GM18870 (cell line): ENCODE measurements around the gene MRPL52.
"Not testable (repeated sequence)": the region's sequence is repeated elsewhere in the genome, so short reads cannot be mapped to it uniquely, and the experiment has no call there.

Experiments used
- ATAC-seq: cut with Tn5 transposase; IDR thresholded peaks from one replicate; pipeline ENCODE4 v1.9.1; 2021; ENCODE audit warnings: moderate library complexity; ENCODE audit not compliant: unreplicated experiment

MRPL52 gene

DNA sequence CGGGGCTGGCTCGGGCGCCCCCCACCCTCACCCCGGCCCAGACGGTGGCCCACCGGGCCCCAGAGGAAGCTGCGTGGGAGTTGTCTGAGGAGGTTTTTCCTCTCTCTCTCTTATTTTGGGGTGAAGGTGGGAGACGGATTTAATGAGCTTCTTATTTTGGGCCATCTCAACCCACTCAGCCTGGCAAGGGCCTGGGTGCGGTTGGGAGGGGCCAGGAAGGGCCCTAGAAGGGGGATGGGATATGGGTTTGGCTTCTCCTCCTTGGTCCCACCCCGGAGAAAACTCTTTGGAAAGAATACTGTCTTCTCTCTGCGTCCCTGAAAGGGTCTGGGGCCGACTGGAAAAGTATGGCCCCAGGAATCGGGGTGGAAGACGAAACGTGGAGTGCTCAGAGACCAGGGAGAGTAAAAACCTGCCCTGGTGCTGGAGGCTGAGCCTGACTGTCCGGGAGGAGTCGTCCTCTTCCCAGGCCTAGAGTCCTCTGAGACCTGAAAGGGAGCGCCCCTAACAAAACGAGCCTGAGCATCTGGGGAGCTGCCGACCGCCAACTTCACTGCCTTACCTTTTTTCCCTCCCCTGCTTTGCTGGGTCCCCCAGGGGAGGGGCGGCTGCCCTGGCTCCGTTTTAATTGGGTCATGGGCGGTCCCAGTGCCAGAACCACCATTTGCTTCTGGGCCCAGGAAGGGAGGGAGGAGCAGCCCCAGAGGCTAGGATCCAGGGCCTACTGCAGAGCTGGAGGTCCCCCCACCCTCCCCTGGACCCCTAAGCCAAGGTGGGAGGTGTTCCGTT lies 8.3 kb downstream of the MRPL52 start:
- no peak for ATAC-seq

DNA sequence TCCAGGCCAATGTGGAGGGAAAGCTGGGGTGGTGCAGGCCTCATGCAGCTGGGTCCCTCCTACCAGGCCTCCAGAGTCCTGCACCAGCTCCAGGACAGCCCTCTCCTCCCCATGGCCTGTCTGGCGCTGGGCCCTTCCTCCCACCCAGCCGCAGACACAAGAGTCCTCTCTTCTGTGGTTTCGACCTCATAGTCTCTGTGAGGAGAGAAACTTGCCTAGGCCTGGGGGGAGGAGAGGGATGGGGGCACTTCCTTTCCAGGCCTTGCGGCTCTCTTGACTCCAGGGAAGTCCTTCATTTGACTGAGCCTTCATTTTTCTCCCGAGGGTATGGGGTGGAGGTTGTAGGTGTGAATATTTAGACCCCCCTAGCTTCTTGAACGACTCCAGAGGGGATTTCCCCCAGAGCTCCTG lies 8.9 kb downstream of the MRPL52 start:
- ATAC-seq, result no peak

DNA sequence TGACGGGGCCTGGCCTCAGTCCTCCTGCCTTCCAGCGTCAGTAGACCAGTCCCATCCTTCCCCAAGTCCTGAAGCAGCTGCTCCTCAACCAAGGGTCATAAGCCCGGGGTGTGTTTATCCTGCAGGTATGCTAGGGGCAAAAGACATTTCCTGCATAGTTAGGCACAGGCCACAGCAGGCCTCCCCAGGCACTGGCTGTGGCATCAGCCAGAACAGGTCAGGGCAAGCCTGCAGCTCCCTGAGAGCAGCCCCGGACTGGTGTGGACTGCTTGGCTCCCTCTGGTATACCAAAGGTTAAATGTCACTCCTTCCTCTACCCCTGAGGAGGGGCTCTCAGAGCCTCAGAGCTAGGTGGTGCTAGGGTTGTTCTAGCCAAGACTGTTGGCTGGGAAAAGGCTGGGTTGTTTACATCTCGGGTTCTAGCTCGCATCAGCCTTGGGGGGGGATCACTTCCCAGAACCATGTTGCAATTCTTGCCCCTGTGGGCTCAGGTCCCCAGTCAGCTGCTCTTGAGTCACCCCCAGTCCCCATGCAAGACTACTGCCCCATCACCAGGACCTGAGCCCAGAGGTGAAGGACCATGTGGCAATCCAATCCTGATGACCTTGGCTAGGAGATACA lies 9.6 kb downstream of the MRPL52 start:
- no peak for ATAC-seq

DNA sequence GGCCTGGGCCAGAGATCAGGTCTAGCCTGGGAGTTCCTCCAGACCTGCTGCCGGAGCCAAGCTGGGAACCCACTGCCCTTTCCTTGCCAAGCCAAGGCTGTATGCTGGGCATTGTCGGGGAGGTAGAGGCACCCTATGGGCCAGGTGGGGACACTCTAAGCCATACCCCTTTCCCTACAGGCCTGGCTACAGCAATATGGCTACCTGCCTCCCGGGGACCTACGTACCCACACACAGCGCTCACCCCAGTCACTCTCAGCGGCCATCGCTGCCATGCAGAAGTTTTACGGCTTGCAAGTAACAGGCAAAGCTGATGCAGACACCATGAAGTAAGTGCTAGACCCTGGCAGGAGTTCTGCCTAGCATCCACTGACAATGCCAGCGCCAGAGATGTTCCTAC lies 11.6 kb downstream of the MRPL52 start:
- no peak for ATAC-seq

DNA sequence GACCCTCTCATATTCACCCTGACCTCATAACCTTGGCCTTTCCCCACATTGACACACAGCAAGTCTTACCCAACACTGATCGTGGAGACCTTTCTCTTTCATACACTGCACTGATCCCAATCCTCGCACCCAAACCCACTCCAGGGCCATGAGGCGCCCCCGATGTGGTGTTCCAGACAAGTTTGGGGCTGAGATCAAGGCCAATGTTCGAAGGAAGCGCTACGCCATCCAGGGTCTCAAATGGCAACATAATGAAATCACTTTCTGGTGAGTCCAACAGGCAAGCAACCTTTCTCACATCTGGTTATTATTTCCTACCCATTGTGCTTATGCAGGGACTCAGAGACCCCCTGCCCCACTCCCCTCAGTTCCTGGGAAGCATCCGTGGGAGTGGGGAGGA lies 12.1 kb downstream of the MRPL52 start:
- no peak for ATAC-seq

DNA sequence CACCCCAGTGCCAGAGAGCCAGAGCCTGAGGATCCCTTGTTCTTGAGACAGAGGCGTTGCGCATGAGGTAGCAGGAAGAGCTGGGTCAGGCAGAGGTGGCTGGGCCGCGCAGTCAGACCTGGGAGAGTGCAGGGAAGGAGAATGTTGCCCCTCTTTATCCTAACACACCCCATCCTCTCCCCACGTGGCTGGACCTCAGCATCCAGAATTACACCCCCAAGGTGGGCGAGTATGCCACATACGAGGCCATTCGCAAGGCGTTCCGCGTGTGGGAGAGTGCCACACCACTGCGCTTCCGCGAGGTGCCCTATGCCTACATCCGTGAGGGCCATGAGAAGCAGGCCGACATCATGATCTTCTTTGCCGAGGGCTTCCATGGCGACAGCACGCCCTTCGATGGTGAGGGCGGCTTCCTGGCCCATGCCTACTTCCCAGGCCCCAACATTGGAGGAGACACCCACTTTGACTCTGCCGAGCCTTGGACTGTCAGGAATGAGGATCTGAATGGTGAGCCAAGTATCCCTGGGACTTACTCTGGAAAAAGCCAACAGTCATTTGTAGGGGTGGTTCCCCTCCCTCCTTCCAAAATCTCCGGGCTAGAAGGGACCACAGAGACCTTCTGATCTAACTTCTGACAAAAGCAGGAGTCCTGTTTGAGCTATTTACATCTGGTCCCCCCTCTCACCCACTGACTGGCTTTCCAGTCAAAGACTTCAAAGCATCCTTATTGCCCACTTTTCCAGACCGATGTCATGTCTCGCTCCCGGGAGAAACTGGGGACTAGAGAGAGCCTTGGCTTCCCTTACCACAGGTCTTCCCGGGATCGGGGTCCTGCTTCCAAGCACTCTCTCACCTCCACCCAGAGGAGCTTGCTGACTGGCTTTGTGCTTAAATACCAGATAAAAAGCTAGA lies 12.8 kb downstream of the MRPL52 start:
- no peak for ATAC-seq

DNA sequence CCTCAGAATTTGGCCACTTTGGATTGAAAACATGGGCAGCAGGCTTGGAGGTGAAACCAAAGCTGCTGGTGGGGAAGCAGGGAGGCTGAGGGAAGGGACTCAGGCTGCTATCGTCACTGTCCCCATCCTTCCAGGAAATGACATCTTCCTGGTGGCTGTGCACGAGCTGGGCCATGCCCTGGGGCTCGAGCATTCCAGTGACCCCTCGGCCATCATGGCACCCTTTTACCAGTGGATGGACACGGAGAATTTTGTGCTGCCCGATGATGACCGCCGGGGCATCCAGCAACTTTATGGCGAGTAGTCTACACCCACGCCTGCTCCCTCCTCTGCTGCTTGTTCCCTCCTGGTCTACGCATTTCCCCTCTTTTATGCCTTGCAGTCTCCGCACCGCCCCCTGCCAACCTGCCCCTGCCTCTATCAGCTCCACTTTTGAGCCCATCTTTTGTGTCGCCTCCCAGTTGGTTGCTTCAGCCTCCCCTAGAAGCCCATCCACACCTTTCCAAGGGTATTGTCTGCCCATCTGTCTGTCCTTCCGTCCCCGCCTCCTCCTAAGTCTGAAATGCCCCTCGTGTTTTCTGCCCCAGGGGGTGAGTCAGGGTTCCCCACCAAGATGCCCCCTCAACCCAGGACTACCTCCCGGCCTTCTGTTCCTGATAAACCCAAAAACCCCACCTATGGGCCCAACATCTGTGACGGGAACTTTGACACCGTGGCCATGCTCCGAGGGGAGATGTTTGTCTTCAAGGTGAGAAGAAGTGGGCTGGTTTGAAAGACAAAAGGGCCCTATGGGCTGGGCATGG lies 13.6 kb downstream of the MRPL52 start:
- no peak for ATAC-seq

DNA sequence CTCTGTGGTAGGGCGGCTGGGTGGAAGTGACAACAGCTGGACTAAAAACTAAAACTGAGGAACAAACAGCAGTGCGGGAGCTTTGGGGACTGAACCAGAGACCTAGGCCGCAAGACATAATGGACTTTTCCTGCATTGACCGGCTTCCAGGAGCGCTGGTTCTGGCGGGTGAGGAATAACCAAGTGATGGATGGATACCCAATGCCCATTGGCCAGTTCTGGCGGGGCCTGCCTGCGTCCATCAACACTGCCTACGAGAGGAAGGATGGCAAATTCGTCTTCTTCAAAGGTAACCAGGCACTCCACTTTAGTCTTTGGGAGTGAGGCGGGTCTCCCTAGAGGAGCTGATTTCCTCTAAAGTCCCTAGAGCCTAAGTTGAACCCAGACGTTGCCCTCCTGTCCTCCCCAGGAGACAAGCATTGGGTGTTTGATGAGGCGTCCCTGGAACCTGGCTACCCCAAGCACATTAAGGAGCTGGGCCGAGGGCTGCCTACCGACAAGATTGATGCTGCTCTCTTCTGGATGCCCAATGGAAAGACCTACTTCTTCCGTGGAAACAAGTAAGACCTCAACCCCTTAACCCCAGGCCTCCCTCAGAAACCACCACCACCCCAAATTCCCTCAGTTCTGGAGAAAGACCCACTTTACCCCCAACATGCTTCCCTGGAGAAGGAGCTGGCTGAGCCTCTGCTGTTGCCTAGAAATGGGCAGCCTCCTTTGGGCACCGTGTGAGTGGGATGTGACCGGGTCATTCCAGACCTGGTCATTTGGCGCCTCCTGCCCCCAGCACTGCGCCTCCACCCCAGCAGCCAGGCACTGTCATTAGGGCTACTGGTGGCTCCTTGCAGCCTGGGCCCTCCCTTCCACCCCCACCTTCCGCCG lies 14.8 kb downstream of the MRPL52 start:
- no peak for ATAC-seq

DNA sequence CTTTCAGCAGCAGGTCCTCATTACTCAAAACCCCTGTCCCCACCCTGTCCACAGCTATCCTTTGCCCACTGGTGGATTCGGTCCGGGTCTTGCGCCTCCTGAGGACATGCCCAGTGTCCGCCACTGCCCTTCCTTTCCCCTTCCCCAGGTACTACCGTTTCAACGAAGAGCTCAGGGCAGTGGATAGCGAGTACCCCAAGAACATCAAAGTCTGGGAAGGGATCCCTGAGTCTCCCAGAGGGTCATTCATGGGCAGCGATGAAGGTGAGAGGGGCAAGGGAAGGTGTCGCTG lies 15.4 kb downstream of the MRPL52 start:
- ATAC-seq, result no peak

DNA sequence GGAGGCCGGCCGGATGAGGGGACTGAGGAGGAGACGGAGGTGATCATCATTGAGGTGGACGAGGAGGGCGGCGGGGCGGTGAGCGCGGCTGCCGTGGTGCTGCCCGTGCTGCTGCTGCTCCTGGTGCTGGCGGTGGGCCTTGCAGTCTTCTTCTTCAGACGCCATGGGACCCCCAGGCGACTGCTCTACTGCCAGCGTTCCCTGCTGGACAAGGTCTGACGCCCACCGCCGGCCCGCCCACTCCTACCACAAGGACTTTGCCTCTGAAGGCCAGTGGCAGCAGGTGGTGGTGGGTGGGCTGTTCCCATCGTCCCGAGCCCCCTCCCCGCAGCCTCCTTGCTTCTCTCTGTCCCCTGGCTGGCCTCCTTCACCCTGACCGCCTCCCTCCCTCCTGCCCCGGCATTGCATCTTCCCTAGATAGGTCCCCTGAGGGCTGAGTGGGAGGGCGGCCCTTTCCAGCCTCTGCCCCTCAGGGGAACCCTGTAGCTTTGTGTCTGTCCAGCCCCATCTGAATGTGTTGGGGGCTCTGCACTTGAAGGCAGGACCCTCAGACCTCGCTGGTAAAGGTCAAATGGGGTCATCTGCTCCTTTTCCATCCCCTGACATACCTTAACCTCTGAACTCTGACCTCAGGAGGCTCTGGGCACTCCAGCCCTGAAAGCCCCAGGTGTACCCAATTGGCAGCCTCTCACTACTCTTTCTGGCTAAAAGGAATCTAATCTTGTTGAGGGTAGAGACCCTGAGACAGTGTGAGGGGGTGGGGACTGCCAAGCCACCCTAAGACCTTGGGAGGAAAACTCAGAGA lies 16.3 kb downstream of the MRPL52 start:
- ATAC-seq, result no peak

DNA sequence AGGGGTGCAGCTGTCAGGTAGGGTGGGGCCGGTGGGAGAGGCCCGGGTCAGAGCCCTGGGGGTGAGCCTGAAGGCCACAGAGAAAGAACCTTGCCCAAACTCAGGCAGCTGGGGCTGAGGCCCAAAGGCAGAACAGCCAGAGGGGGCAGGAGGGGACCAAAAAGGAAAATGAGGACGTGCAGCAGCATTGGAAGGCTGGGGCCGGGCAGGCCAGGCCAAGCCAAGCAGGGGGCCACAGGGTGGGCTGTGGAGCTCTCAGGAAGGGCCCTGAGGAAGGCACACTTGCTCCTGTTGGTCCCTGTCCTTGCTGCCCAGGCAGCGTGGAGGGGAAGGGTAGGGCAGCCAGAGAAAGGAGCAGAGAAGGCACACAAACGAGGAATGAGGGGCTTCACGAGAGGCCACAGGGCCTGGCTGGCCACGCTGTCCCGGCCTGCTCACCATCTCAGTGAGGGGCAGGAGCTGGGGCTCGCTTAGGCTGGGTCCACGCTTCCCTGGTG lies 17.2 kb downstream of the MRPL52 start:
- ATAC-seq, result no peak

DNA sequence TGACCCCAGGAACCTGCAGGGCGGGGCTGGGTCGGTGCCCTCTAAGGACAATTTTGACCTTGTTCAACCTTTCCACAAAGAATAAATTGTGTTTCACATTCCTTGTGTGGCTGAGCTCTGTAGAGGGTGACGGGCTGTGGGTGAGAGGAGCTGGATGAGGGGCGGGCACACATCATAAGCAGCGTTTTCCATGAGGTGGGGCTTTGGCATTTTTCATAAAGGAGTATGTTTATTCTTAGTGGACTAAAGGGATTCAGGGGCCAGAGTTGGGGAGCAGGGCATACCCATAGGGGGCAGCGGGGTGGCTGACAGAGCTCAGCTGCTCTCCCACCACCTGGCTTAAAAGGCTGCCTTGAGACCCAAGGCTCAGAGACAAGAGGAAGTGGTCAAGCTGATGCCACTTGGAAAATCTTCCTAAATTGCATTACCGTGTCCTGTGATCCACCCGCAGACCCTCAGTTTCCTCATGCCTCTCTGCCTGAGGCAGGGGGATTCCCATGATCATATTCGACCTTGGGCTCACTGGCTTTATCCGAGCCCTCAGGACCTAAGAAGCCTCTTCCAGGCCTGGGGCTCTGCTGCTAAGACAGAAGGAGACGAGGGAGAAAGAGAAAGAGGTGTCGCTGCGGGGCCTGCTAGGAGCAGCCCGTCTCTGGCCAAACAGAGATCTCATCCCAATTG lies 18.1 kb downstream of the MRPL52 start:
- no peak for ATAC-seq

DNA sequence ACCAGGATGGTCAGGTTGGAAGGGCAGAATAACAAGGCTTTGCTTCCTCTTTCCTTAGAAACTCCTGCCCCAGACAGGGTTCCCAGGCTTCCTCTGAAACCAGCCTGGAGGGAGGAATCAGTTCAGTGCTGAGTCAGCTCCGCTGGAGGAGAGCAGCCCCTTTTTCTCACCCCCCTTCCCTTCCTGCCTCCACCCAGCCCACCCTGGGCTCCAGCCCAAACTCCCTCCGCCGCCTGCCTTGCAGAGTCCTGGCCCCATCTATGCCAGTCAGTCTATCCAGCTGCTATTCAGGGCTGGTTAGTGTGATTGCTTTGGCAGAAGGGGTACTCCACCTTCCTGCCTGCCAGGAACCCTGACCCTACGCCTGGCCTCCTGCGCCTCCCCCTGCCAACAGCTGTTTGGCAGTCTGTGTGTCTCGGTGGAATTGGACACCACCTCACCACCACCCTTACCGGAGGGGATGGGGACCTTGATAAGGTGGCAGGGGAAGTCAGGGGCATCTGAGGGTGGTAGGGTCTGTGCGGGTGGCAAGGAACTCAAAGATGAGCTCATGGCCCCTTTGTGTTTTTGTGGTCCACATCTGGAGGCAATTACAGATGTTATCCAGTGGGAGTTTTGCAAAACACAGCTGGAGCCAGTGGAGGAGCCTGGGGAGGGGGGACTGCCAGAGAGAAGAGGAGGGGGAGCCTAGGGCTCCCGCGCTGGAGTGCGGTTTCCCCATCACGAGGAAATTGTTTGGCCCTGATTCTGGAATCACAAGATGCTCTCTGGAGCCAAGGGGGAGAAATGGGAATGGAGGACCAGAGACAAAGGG lies 18.9 kb downstream of the MRPL52 start:
- ATAC-seq, result no peak

DNA sequence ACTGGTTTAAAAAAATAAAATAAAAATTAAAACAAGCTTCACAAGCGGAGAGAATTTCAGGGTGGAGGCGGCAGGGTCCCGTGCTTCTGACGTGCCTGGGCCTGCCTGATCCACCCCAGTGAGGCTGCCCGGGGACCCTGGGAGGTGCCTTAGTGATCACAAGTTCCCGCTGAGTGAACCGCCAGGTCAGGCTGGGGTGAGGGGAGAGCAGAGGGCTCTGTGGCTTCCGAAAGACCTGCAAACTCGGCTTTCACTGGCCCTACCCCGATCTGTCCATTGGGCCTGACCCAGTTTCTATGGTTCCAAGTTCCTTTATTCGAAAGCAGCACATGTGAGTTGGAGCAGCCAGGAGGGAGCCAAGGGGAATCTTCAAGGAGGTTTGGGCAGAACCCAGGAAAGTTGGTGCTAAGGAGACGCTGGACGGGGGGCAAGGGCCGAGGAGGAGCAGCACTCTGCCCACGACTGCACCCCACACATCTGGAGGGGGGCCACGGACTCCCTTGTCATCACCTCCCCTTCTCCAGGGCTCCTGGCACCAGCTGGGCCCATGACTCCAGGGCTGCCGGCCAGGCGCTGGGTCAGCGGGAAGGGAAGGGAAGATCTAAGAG lies 19.6 kb downstream of the MRPL52 start:
- no peak for ATAC-seq

DNA sequence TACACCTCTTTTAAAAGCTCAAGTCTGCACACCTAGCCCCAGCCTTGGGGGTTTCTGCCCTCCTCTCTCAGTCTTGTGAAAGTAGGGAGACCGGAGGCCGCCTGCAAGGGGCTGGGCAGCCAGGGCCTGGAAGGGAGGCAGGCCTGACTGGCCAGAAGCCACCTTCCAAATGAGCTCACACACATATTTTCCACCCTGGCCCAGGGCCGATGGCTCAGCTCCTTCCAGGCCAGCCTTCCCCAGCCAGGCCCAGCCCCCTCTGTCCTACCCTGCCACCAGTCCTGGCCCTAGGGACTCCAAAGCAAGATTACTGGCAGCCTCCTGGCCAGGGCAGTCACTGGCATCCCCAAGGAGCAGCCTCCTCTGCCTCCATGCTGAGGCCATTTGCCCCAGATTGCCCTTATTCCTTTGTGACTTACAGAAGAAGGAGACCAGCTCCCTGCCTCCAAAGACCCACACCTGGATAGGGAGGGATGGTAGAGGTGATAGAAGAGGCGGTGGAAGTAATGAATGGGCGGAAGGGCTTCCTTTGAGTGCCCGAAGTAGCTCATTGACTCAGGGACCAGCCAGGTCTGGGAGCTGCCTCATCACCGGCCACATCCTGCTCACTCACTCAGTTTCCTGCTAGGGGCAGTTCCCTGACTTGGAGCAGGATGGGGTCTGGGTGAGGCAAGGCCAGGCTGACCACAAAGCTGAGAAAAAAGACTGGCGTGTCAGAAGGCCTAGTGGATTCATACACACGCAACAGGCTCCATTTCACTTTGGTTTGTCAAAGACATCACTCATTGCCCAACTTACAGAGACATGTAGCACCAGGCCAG lies 21.5 kb downstream of the MRPL52 start:
- ATAC-seq, result no peak

DNA sequence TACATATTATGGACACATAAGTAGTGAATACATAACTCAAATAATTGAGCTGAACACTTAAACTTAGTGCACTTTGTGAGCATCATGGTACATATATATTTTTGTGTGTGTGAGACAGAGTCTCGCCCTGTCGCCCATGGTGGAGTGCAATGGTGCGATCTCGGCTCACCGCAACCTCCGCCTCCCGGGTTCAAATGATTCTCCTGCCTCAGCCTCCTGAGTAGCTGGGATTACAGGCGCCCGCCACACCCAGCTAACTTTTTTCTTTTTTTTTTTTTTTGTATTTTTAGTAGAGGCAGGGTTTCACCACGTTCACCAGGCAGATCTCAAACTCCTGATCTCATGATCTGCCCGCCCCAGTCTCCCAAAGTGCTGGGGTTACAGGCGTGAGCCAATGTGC lies 22.5 kb downstream of the MRPL52 start:
- not testable (repeated sequence) for ATAC-seq

DNA sequence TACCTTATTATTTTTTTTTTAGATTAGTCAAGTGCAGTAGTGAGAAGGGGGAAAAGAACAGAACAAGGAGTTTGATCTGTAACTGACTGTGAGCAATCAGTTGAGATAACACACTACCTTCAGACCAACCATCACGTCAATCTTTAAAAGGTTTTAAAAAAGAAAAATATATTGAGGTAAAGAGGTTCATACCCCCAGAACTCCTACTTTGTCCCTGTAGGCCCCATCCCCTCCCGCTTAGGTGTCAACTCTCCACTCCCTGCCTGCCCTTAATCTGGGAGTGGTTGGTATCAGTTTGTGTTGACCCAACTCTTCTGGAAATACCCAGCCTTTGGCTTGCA lies 22.9 kb downstream of the MRPL52 start:
- no peak for ATAC-seq
